Breast epithelium (tissue), 3 donors: Measurements from ENCODE around the gene SCAI.

Experiments used
- CTCF ChIP-seq, 3 donors: fragments of 450-650 bp; IDR thresholded peaks; one replicate each; pipeline ENCODE4 v1.5.1; 2016 to 2017; ENCODE audit warnings: antibody characterized with exemption in 3 of 3, mild to moderate bottlenecking in 3 of 3, moderate library complexity in 3 of 3
- POLR2AphosphoS5 ChIP-seq, 3 donors: sonication (generic); formaldehyde crosslinking; IDR thresholded peaks; one replicate each; pipeline ENCODE4 v1.6.1; 2017; ENCODE audit warnings: antibody characterized with exemption in 3 of 3

- TF ChIP-seq CTCF (IDR thresholded peaks at IDR 0.05), result no peak
- TF ChIP-seq POLR2AphosphoS5 (IDR thresholded peaks at IDR 0.05), result no peak
Measured at GRCh38 chr9:125103021-125103420, 40.3 kb downstream of the SCAI start.
